HG03135 (cell line): ENCODE measurements around the gene SLC9A5.

Experiments used
- ATAC-seq: cut with Tn5 transposase; IDR thresholded peaks from one replicate; pipeline ENCODE4 v1.9.1; 2021; ENCODE audit warnings: mild to moderate bottlenecking, moderate library complexity; ENCODE audit not compliant: unreplicated experiment

SLC9A5 gene

DNA sequence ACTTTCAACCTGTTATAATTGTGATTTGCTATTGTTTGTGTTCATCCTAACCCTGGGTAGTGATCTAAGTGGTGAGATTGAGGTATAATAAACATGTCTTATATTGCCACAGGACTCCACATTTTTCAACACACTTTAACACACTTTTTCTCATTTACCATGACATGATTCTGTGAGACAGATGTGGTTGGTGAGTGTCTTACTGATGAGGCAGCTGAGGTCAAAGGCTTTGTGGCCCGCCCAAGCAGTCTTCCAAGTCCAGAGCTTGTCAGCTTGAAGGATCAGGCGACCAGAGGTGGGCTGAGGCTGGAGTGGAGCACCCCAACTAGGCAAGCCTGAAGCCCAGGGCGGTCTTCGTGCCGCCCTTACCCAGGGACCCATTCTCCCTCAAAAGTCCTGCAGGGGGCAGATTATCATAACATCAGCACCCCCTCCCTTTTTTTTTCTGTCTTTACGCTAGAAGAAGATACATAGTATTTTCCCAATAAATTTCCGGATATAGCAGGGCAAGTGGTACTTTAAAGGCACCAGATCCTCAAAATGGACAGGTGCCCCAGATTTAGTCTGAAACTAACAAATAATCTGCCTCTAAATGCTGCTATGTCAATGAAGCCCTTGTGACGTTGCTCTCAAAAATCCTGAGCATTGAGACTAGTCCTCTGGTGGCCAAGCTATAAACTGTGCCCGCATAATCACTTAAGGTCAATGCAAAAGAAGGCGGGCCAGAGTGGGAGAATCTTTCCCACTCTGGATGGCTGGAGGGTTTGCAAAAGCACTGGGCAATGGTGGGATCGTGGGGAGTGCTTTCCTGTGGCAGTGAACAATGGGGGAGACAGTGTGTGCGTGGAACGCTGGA is 56.7 kb downstream of the SLC9A5 start:
- no peak for ATAC-seq

DNA sequence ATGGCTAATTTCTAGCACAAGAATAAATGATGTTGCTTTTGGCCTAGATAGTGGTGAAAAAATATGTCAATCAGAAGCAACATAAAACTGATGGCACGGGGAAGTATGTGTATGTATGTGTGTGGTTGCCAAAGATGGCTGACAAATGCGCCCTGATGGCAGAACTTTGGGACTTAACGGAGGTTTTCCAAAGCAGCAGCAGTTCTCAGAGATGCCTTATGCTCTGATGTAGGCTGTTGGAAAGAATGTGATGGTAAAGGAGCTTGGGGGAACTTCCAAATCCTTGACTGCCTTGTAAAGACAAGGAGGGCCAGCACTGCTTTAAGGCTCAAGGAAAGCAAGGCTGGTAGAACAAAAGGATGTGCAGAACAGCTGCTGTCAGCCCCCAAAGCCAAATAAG is 61.8 kb downstream of the SLC9A5 start:
- ATAC-seq = no peak

DNA sequence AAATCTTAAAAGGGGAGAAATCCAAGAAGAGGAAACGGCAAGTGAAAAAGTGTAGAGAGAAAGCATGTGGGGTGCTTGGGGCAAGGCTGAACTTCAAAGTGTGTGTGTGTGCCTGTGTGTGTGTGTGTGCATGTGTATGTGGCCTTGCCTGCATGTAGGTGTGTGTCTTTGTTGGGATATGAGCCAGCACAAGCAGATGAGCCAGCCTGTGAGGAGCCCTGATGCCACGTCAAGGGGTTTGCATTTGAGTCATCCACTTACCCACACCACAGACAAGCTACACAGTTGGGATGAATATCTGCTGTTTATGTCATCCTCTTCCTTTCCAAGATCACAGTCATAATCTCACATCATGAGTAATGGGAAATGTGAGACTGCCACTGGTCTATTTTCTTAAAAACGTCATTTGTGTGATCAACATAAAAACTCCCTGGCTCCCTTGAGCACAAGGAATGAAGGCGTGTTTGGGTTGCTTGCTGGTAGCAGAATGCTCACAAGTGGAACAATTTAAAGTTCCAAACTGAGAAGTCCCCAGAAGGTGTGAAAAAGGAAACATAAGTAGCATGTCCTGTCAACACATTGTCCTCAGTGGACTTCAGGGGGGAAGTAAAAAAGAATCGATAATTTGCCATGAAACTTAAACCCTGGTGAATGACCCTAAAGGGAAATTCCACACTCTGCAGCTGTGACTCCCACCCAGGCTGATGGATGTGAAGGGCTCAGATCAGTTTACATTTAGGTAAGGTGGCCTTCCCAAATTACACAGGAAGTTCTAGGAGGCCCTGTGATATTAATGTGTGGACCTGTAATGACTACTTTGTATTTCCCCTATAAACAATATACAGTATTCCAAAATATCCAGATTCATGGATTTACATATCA is 63.1 kb downstream of the SLC9A5 start:
- ATAC-seq = peak; percentile 62

DNA sequence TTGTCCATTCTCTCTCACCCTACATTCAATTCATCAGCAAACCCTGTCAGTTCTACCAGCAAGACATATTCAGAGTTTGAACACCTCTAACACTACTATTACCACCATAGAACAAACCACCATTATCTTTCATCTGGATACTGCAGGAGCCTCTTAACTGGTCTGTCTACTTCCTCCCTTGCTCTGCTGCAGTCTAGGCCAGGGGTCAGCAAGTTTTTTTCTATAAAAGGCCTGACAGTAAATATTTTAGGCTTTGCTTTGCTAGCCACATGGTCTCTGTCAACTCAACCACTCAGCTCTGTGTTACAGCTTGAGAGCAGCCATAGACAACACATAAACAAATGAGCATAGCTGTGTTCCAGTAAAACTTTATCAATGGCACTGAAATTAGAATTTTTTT is 63.9 kb downstream of the SLC9A5 start:
- no peak for ATAC-seq

DNA sequence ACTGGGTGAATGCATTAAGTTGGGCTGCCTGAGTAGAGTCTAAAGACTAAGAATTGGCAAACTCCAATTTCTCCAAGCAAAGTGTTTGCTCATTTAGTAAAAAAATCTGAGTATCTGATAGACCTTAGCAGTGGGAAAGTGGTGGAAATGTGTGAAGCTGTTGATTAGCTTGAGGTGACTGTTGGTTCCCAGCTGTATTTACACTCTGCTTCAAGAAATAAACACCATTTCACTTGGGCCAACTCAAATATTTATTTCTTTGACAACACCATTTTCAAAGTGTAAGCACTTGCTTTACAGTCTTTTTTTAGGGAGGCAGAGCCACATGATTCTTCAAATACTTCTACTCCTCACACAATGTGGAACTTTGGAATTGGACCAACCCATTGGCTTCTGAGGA is 69.1 kb downstream of the SLC9A5 start:
- no peak for ATAC-seq
